SH-SY5Y (cell line): ENCODE data around the gene RHBDL3.

Source experiments
- GATA2 ChIP-seq: IDR thresholded peaks from 2 replicates; pipeline ENCODE4 v1.6.1; 2011; ENCODE audit warnings: mild to moderate bottlenecking, low read depth, low read length
- GATA3 ChIP-seq: IDR thresholded peaks from 2 replicates; pipeline ENCODE4 v1.6.1; 2011; ENCODE audit warnings: low read depth, mild to moderate bottlenecking, low read length, moderate library complexity

DNA sequence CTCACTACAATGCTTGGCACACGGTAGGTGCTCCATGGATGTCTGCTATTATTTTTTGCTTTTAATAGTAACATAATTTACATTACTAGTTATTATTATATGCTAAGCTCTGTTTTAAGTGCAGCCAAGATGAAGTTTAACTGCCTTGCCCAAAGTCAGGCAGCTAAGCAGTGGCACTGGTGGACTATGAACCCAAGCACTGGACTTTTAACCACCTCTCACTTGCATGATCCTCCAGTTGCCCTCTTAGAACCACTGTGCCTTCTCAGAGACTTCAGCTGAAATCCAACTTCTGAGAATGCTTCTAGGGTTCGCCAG is 82.8 kb downstream of the RHBDL3 start:
- TF ChIP-seq GATA3 (no peak), GATA2 (no peak)
